ENCODE results near the gene OR52K1. TPM values are rescaled to one million over a fixed set of nuclear protein-coding genes. Genes with fewer than 3 reads are reported as not detected.
A peak's percentile ranks its signal among the peaks of the same experiment; 100 is the strongest.

The OR52K1 gene
- total RNA-seq, 1 donor, result not detected

DNA sequence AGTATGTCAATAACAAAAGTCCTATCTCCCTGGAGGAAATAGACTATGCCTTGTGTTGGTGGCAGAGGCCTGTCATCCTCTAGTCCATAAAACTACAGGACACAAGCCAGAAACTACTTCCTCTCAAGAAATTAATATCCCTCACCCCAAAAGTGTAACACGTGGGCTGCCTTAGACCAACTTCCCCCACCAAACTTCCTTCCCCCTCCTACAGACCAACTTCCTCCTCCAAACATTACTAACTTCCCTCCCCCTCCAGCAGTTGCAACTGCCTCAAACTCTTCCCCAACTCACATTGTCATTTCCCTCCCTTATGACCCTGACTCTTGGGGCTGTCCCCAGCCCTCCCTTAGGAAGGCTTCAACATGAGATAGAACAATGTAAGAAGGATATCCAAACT is 27.0 kb upstream of the OR52K1 start:
- no peak for DNase-seq (ENCODE audit: insufficient read length, low spot score, missing footprints)
- Histone ChIP-seq H3K27ac (ENCODE audit: low read depth, low read length) (no peak overlapping the region), H3K4me1 (ENCODE audit: insufficient read depth, low read length) (no peaks in the 10 kb centered on the region), H3K36me3 (ENCODE audit: insufficient read depth, low read length) (no peaks in the 10 kb centered on the region), H3K9me3 (ENCODE audit: low read depth, low read length) (no peaks in the 10 kb centered on the region), H3K27me3 (ENCODE audit: insufficient read depth, low read length) (no peaks in the 10 kb centered on the region), H3K4me3 (ENCODE audit: insufficient read depth, low read length) (no peak overlapping the region), H2AFZ (ENCODE audit: low read length) (no peak overlapping the region), H3K4me2 (ENCODE audit: insufficient read depth, low read length) (no peak overlapping the region), H3K79me2 (ENCODE audit: insufficient read depth, low read length) (no peaks in the 10 kb centered on the region), H4K20me1 (ENCODE audit: insufficient read depth, low read length) (no peaks in the 10 kb centered on the region)
- TF ChIP-seq, protein P1, sequence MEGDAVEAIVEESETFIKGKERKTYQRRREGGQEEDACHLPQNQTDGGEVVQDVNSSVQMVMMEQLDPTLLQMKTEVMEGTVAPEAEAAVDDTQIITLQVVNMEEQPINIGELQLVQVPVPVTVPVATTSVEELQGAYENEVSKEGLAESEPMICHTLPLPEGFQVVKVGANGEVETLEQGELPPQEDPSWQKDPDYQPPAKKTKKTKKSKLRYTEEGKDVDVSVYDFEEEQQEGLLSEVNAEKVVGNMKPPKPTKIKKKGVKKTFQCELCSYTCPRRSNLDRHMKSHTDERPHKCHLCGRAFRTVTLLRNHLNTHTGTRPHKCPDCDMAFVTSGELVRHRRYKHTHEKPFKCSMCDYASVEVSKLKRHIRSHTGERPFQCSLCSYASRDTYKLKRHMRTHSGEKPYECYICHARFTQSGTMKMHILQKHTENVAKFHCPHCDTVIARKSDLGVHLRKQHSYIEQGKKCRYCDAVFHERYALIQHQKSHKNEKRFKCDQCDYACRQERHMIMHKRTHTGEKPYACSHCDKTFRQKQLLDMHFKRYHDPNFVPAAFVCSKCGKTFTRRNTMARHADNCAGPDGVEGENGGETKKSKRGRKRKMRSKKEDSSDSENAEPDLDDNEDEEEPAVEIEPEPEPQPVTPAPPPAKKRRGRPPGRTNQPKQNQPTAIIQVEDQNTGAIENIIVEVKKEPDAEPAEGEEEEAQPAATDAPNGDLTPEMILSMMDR (IDR thresholded peaks at IDR 0.05; ENCODE audit: extremely low read depth, low read depth, low read length), result no peak

DNA sequence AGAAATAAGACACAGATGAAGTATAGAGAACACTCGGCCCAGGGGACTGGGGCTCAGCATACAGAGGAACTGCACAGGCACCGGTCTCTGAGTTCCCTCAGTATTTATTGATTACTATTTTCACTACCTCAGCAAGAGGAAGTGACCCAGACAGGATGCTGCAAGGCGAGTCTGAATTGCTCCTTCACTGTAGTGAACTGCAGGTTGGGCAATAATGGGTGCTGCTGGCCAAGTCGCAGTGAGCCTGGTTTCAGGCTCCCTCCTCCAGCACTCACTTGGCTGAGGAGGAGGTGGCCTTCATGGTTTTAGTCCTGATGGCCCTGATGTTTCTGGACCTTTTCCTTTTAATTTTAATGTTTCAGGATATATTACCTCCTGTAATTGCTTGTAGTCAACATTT is 22.9 kb upstream of the OR52K1 start:
- H3K79me2 ChIP-seq (ENCODE audit: insufficient read depth, low read length), result no peaks in the 10 kb centered on the region
- H3K36me3 ChIP-seq (ENCODE audit: insufficient read depth, low read length), result no peaks in the 10 kb centered on the region
- TF ChIP-seq, protein P1 (IDR thresholded peaks at IDR 0.05; ENCODE audit: extremely low read depth, low read depth, low read length), result no peak
- no peak overlapping the region for H3K4me3 ChIP-seq (ENCODE audit: insufficient read depth, low read length)
- peaks cover 3% of the 10 kb centered on the region for H3K9me3 ChIP-seq (ENCODE audit: low read depth, low read length)
- no peak overlapping the region for H3K27ac ChIP-seq (ENCODE audit: low read depth, low read length)
- no peak for DNase-seq (ENCODE audit: insufficient read length, low spot score, missing footprints)
- no peak overlapping the region for H3K4me2 ChIP-seq (ENCODE audit: insufficient read depth, low read length)
- H3K27me3 ChIP-seq (ENCODE audit: insufficient read depth, low read length), result no peaks in the 10 kb centered on the region
- no peak overlapping the region for H2AFZ ChIP-seq (ENCODE audit: low read length)
- H3K4me1 ChIP-seq (ENCODE audit: insufficient read depth, low read length), result no peaks in the 10 kb centered on the region
- H4K20me1 ChIP-seq (ENCODE audit: insufficient read depth, low read length), result no peaks in the 10 kb centered on the region

- no peaks in the 10 kb centered on the region for H3K36me3 ChIP-seq (ENCODE audit: insufficient read depth, low read length)
- TF ChIP-seq, protein P1 (IDR thresholded peaks at IDR 0.05; ENCODE audit: extremely low read depth, low read depth, low read length), result no peak
- no peak overlapping the region for H2AFZ ChIP-seq (ENCODE audit: low read length)
- H3K79me2 ChIP-seq (ENCODE audit: insufficient read depth, low read length), result no peaks in the 10 kb centered on the region
- no peaks in the 10 kb centered on the region for H4K20me1 ChIP-seq (ENCODE audit: insufficient read depth, low read length)
- no peak for DNase-seq (ENCODE audit: insufficient read length, low spot score, missing footprints)
- no peak overlapping the region for H3K4me3 ChIP-seq (ENCODE audit: insufficient read depth, low read length)
- H3K27ac ChIP-seq (ENCODE audit: low read depth, low read length), result no peak overlapping the region
- H3K4me1 ChIP-seq (ENCODE audit: insufficient read depth, low read length), result no peaks in the 10 kb centered on the region
- H3K9me3 ChIP-seq (ENCODE audit: low read depth, low read length), result peaks cover 3% of the 10 kb centered on the region
- H3K4me2 ChIP-seq (ENCODE audit: insufficient read depth, low read length), result no peak overlapping the region
- H3K27me3 ChIP-seq (ENCODE audit: insufficient read depth, low read length), result no peaks in the 10 kb centered on the region
Observed at GRCh38 chr11:4460151-4460550, 22.3 kb upstream of the OR52K1 start.

DNA sequence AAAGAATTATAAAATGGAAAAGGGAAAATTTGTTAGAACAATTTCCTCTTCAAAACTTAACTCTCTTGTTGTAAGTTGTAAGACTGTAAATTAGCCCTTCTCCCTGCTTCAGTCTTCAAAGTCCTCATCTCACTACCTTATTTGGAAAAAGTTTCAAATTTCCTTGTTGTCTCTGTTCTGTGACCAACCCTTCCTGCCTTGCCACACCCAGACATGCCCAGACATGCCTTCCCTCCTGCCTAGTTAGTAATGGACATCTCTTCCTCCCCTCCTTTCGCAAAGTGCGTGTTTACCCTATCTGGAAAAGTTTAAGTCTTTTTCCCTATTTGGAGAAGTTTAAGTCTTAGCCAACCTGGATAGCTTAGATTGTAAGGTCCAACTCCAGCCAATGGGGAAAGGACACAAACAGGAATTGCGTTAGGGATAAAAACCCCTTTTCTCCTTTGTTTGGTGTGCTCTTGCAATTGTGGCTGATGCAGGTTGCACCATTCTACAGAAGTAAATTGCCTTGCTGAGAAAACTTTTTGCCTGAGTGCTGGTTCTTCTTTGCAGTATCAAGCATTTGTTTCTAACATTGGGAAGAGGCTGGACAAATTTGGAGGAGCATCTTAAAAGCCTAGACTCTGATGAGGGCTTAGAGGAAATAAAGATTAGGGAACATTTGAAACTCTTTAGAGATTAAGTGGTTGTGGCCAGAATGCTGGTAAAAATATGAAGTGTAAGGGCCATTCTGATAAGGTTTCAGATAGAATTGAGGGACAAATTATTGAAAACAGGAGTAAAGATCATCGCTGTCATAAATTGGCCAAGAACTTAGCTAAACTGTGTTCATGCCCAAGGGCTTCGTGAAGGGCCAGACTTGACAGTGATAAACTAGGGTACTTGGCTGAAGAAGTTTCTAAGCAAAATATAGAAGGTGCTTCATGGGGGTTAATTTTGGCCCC is 18.0 kb upstream of the OR52K1 start:
- H3K27ac ChIP-seq (ENCODE audit: low read depth, low read length), result no peak overlapping the region
- H3K4me3 ChIP-seq (ENCODE audit: insufficient read depth, low read length), result no peak overlapping the region
- H3K4me2 ChIP-seq (ENCODE audit: insufficient read depth, low read length), result no peak overlapping the region
- H3K36me3 ChIP-seq (ENCODE audit: insufficient read depth, low read length), result no peaks in the 10 kb centered on the region
- H2AFZ ChIP-seq (ENCODE audit: low read length), result peak overlapping the region; percentile 41
- H3K79me2 ChIP-seq (ENCODE audit: insufficient read depth, low read length), result no peaks in the 10 kb centered on the region
- H3K9me3 ChIP-seq (ENCODE audit: low read depth, low read length), result peaks cover 3% of the 10 kb centered on the region
- H4K20me1 ChIP-seq (ENCODE audit: insufficient read depth, low read length), result no peaks in the 10 kb centered on the region
- H3K4me1 ChIP-seq (ENCODE audit: insufficient read depth, low read length), result no peaks in the 10 kb centered on the region
- DNase-seq (ENCODE audit: insufficient read length, low spot score, missing footprints), result no peak
- no peaks in the 10 kb centered on the region for H3K27me3 ChIP-seq (ENCODE audit: insufficient read depth, low read length)
- TF ChIP-seq, protein P1 (IDR thresholded peaks at IDR 0.05; ENCODE audit: extremely low read depth, low read depth, low read length), result no peak
